Left renal cortex interstitium (tissue), 4 donors: ENCODE measurements around the gene TKTL1. TPM values are rescaled to one million over a fixed set of nuclear protein-coding genes. Genes with fewer than 3 reads are reported as not detected.
"Not testable (repeated sequence)": the region's sequence is repeated elsewhere in the genome, so short reads cannot be mapped to it uniquely, and the experiment has no call there.

Experiments
- DNase-seq, 4 donors: peaks; one replicate each; pipeline ENCODE4 v3.0.0-alpha.2; 2013; ENCODE audit warnings: low read depth in 4 of 4, low spot score in 2 of 4, missing footprints in 1 of 4
- polyA plus RNA-seq, 4 donors: library from polyadenylated mRNA; unstranded; fragments of 120-200 nt; gene quantifications; one replicate each; pipeline ENCODE4 v1.2.1, GENCODE V29; 2013; ENCODE audit not compliant: insufficient read length in 4 of 4

TKTL1 gene
- polyA plus RNA-seq, 4 donors = 0.33 to 0.61 (median 0.53) TPM

DNA sequence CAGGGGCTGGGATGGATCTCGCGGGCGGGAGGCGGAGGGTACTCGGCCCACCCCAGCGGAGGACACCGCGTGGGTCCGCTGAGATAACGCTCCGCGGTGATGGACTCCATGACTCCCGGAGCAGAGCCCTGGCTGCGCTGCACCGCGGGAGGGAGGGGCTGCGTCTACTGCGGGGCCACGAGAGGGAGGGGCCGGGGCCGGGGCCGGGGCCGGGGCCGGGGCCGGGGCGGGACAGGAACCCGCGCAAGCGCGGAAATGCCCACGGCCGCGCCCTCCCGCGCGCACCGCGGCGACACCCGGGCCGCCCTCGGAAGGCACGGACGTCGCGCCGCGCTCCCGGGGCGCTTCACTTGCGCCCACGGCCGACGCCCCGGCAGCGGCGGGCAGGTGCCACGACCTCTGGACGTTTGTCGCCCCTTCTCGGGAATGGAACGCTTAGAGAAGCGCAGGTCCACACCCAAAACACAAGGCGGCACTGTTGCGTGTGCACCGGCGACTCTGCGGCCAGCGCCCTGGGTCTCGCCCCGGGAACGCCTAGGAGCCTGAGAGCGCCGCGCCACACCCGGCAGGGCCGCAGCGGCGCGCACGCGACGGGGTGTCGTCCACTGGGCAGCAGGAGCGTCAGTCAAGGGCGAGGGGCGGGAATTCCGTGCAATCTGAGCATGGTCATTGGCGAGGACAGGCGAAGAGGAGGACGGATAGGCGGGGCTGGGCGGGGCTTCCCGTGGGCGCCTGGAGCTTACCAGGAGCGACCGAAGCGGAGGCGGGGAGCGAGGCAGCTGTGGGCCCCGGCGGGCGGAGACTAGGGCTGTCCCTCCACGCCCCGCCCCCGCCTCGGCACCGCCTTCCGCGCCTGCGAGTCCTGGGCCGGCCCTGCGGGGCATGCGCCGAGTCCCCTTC, 46.1 kb downstream of the TKTL1 start:
- not testable (repeated sequence) for DNase-seq

GRCh38 chrX:154343063-154343462, 47.5 kb downstream of the TKTL1 start:
- DNase-seq = not testable (repeated sequence)

GRCh38 chrX:154343620-154344019, 48.0 kb downstream of the TKTL1 start:
- not testable (repeated sequence) for DNase-seq

DNA sequence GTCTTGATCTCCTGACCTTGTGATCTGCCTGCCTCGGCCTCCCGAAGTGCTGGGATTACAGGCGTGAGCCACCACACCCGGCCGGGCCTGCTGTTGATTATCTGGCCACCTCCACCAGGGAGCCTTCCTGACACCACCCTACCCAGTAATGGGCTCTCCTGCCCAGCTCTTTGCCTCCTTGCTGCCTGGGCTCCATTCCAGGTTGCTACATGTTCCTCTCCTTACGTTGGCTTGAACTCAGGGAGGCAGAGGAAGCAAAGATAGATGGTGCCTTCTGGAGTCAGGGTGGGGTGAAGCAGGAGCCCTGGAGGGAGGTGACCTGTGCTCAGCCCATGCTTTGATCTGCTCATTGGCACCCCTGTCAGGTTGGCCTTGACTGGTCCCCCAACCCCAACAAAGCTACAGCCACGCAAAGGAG, 52.5 kb downstream of the TKTL1 start:
- DNase-seq = no peak

GRCh38 chrX:154348646-154349358, 53.2 kb downstream of the TKTL1 start:
- DNase-seq = no peak

DNA sequence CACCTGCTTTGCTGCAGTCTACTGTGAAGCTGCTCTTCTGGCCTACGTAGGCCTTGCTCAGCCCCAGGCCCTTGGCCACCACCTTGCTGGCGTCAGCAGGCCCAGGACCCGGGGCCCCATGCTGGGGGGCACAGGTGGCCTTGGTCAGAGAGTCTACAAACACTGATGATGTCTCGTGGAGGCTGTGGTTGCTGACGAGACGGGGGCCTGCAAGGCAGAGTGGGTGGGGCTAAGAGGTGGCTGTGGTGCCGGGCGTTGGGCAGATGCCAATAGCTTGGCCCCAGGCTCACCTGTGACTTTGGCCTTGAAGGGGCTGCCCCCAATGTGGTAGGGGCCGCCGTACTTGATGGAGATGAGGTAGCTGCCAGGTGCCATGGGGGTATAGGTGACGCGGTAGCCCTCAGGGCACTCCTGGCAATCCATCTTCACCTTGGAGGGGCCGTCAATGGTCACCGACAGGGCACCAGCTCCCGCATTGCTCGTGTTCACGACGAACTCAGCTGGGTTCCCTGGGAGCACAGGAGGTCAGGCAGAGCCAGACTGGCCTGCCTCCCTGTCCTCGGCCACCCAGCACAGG, 53.9 kb downstream of the TKTL1 start:
- no peak for DNase-seq

DNA sequence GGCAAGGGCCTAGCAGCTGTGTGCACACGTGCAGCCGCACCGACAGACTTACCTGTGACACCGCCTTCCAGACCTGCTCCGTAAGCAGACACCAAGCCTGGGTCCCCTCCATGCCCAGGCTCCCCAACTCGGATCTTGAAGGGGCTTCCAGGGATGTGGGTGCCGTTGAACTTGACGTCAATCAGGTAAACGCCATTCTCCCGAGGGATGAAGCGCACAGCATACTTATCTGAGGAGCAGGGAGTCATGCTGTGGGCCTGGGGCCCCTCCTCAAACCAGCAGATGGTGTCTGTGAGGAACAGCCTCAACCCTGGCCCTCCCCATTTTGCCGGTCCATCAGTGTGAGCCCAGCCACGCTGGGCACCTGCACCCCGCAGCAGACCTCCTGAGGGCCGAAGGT, 54.4 kb downstream of the TKTL1 start:
- DNase-seq = no peak

DNA sequence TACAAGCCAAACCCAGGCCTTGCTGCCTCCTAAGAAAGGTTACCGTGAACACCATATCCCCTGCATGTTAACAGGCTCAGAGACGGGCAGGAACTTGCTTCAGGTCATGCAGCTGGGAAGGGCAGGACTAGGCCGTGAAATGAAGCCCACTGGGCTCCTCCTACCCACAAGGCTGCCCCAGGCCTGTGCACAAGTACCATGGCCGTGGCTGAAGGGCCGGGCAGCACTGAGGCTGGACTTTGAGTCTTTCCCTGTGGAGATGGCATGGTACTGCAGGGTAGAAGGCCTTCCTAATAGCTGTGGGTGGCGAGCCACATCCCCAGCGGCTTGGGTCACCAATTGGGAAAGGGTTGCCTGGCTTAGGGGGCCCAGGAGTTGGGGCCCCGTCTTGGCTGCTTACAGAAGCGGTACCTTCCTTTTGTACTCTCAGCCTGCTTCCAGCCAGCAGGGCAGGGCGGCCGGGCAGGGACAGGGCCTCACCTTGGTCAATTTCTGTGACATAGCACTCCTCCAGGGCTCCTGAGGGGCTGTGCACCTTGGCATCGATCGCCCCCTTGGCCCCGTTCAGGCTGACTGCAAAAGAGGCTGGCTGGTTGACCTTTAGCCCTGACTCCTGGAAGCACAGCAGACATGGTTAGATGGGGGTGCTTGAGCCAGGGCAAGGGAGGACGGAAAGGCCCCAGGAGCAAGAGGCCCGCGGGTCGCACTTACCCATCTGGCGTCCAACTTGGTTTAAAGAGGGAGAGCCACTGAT, 55.0 kb downstream of the TKTL1 start:
- no peak for DNase-seq

DNA sequence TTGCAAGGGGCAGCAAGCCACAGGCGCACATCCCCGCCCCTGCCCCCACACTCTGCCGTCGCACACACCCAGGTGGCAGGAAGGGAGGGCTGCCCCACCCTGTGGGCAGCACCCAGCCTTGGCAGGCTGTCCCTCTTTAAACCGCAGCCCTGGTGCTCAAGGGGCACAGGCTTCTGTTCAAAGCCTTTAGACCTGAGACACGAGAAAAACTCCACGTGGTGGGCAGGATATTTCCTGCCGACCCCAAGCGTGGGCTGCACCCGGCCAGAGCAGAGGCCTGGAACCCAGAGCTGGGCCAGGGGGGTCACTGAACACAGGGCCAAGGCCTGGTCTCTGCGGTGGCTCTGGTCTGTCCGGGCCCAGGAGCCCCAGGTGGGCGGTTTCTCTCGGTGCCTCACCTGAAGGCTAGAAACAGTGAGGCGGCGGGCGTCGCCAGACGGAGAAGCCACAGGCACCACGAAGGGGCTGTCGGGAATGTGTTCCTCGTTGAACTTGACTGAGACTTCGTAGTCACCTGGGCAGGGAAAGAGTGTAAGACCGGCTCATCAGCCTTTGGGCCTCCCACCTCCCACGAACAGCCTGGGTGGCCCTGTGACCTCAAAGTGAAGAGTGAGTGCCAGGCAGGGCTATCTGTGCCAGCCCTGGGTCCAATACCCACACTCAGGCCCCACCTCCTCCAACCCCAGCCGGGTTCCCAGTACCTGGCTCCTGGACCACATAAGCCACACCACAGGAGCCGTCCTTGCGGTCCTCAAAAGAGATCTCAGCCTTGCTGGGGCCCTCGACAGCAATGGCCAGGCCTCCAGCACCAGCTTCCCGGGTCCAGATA, 55.8 kb downstream of the TKTL1 start:
- no peak for DNase-seq

DNA sequence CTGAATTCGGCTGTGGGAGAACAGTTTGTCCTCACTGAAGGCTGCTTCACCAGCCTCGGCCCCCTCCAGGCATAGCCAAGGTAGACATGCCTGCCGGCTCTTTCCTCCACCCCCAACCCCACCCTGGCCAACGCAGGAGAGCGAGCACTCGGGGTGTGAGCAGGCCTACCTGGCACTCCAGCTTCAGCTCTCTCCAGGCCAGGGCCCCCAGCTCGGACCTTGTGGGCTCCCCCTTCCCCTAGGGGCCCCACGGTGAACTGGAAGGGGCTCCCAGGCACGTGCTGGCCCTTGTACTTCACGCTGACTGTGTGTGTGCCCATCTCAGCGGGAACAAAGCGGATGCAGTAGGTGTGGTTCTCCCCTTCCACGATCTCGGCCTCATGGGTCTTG, 56.4 kb downstream of the TKTL1 start:
- DNase-seq = no peak

DNA sequence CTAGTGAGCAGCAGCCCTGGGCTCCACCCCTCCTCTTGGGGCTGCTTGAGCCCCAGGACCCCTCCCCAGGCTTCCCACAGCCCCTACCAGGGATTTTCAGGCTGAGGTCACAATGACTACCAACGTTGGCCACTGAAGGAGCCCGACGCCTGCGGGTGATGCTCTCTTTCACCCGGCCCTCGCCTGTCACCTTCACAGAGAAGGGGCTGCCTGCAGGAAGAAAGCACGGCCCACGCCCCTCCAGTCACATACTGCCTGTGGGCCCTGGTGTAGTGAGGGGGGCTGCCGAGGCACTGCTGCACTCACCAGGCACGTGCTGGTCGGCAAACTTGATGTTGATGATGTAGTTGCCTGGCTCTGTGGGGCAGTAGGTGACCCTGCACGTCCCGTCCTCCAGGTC, 56.9 kb downstream of the TKTL1 start:
- DNase-seq = no peak

DNA sequence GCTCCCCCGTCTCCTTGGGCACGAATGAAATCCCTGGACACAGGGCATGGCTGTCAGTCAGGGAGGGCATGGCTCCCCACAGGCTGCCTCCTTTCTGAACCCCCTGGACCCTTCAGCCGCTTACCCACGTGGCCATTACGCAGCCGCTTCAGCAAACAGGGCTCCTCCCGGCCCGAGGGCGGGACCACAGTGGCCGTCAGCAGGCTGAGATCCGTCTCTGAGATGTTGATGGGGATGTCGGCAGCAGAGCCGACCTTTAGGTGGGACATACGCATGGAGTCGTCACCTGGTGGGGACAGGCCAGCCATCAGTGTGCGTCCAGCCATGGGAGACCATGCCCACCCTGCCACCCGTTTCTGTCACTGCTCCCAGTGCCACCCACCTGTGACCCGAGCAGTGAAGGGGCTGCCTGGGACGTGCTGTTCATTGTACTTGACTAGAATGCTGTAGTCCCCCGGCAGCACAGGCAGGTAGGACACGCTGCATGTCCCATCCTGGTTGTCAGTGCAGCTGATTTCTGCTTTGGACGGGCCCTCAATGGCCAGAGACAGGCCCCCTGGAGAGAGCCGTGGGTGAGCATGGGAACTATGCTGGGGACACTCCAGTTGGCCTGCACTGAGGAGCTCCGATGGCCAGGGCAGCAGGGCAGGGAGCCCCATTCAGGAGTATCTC, 57.7 kb downstream of the TKTL1 start:
- no peak for DNase-seq

DNA sequence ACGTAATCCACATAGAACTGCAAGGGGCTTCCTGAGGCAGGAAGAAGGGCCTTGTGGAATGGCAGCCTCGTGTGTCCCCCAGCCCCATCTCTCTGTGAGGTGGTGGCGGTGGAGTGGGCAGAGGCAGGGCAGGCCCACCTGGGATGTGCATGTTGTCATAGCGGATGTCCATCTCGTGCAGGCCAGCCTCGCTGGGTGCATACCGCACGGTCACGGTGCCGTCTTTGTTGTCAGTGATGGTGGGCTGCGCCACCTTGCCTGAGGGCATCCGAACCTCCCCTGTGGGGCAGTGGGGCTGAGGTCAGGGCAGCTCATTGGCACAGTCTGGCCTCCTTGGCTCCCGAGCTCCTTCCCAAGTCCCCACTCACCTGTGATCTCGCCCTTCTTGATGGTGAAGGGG, 58.4 kb downstream of the TKTL1 start:
- no peak for DNase-seq

DNA sequence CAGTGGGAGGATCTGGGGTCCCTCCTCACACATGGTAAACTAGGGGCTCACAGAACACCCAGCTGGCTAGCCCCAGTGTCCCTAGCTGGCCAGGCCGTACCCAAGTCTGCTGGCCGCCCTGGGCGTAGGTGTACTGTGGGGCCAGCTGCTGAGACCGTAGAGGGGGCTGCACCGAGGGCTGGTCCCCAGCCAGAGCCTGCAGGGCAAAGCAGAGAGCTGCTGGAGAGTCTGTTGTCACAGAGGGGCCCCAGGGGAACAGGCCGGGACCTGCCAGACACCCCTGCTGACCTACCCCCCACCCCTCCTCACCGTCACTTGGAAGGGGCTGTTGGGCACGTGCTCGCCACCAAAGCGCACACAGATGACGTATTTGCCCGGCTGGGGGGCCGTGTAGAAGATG, 58.9 kb downstream of the TKTL1 start:
- DNase-seq = no peak

DNA sequence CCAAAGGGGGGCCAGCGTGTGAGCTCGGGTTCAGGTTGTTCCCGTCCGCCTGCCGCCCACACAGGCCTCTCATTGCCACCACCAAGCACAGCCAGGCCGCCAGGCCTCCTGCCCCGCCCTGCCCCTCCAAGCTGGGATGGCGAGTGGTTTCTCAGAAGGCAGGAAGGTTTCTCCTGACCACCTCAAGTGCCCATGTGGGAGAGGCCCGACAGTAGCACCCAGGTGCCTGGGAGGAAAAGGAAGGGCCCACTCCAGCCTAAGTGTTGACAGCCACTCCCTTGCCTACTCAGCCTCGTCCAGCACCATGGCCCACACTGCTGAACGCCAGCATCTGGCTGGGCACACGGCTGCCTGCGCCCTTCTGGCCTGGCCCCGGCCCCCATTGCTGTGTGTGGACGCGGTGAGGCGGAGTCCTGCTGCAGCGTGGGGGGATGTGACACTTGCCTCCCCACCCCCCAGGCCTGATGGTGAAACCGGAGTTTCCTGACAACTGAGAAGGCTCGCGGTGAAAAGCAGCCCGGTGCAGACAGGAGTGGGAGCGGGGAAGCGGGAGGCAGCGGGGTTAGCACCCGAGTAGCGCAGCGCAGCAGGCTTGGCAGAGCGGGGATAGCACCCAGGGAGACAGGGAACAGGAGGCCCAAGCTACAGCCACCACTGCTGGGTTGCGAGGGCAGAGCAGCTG, 59.6 kb downstream of the TKTL1 start:
- DNase-seq = no peak

GRCh38 chrX:154355776-154356140, 60.2 kb downstream of the TKTL1 start:
- no peak for DNase-seq

DNA sequence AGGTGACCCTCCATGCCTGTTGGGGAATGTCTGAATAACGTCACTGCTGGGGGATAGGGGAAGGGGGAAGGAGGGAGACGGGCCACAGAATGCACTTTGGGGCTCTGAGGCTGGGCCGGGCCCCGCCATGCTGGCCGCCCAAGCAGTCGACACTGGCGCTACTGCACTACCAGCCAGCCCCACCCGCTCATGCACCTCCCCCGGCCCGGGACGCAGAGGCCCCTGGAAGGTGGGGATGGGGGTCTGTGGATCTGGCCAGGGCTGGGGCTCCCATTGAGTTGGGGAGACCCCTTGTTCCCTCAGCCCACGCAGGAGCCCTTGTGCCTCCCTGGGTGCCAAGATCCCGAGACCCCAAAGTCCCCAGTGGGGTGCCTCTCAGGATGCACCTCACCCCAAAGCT, 61.0 kb downstream of the TKTL1 start:
- no peak for DNase-seq

DNA sequence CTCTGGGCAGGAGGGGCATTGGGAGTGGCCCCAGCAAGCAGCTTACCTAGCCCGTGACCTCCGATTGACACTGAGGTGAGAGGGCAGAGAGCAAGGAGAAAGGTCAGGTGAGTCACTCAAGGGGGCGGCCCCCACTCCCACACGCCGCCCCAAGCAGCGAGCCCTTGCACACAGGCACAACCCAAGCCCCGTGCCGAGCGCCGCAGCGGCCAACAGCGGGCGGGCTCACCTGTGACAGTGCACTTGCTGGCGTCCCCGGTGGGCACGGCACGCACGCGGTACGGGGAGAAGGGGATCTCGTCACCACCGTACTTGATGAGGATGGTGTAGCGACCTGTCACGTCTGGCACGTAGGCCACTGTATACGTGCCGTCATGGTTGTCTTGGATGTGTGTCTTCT, 61.6 kb downstream of the TKTL1 start:
- DNase-seq = no peak

DNA sequence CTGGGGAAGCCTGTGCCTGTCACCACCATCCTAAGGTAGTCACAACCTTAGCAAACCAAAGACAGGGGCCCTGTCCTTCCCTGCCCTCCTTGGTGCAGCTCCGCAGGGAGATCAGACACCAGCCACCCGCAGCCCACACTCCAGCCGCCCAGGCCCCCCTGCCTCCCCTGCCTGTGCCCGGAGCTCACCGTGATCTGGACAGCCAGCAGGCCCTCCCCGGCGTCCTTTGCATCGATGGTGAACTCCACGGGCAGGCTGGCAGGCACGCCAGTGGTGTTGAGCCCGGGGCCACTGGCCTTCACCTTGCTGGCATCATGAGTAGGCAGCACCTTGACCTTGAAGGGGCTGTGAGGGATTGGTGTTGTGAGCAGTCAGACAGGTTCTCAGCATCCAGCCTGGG, 62.4 kb downstream of the TKTL1 start:
- no peak for DNase-seq
